ENCODE results near the gene TMEM179.

Gene TMEM179

GRCh38 chr14:104556256-104557021, 48.1 kb downstream of the TMEM179 start:
- DNase-seq (ENCODE audit: low read depth): no peak
- TF ChIP-seq, protein P1, sequence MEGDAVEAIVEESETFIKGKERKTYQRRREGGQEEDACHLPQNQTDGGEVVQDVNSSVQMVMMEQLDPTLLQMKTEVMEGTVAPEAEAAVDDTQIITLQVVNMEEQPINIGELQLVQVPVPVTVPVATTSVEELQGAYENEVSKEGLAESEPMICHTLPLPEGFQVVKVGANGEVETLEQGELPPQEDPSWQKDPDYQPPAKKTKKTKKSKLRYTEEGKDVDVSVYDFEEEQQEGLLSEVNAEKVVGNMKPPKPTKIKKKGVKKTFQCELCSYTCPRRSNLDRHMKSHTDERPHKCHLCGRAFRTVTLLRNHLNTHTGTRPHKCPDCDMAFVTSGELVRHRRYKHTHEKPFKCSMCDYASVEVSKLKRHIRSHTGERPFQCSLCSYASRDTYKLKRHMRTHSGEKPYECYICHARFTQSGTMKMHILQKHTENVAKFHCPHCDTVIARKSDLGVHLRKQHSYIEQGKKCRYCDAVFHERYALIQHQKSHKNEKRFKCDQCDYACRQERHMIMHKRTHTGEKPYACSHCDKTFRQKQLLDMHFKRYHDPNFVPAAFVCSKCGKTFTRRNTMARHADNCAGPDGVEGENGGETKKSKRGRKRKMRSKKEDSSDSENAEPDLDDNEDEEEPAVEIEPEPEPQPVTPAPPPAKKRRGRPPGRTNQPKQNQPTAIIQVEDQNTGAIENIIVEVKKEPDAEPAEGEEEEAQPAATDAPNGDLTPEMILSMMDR (IDR thresholded peaks at IDR 0.05; ENCODE audit: insufficient read depth, low read depth, low read length, missing control alignments): no peak
- H3K4me3 ChIP-seq (ENCODE audit: low read length): no peak overlapping the region

DNA sequence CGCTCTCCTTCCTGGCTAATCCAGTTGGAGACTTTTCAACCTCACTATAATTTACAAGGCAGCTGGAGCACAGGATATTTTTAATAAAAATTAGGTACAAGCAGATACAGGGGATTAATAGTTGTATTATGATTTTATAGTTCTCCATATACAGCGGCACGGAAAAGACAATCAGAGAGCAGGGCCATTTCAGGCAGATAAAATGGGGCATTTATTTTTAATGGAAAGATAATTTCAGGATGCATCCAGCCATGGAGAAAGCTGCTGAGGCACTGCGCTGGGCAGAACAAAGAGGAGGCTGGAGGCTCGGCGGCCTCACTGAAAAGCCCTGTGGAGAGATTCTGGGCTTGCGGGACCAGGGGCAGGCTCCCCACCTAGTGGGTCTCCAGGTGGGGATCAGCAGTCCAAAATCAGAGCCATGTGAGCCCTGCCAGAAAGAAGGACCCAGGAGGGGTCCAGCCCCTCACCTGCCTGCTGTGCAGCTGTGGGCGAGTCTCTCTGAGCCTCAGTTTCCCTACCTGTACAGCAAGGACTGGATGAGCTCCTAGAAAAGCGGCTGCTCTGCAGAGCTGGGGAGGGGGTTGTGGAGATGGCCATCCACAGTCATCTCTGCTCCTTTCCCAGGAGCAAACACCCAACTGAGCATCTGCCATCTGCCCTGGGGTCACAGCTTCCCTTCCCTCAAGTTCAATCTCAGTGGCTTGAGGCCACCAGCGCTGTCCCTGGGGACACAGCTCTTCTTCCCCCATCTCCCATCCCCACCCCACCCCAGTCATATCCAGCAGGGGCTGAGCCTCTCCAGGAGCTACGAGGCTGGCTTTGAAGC, 48.9 kb downstream of the TMEM179 start:
- TF ChIP-seq, protein P1 (IDR thresholded peaks at IDR 0.05; ENCODE audit: insufficient read depth, low read depth, low read length, missing control alignments): no peak
- no peak for DNase-seq (ENCODE audit: low read depth)
- H3K4me3 ChIP-seq (ENCODE audit: low read length): no peak overlapping the region

- H3K4me3 ChIP-seq (ENCODE audit: low read length): no peak overlapping the region
- DNase-seq (ENCODE audit: low read depth): no peak
- TF ChIP-seq, protein P1 (IDR thresholded peaks at IDR 0.05; ENCODE audit: insufficient read depth, low read depth, low read length, missing control alignments): no peak
These were observed 49.8 kb downstream of the TMEM179 start for GRCh38 chr14:104554608-104555429.

GRCh38 chr14:104554088-104554607, 50.4 kb downstream of the TMEM179 start:
- H3K4me3 ChIP-seq (ENCODE audit: low read length): no peak overlapping the region
- TF ChIP-seq, protein P1 (IDR thresholded peaks at IDR 0.05; ENCODE audit: insufficient read depth, low read depth, low read length, missing control alignments): no peak

GRCh38 chr14:104553166-104554087, 51.1 kb downstream of the TMEM179 start:
- TF ChIP-seq, protein P1 (IDR thresholded peaks at IDR 0.05; ENCODE audit: insufficient read depth, low read depth, low read length, missing control alignments): no peak
- DNase-seq (ENCODE audit: low read depth): no peak

More at GRCh38 chr14:104554088-104554607, 50.4 kb downstream of the TMEM179 start:
- DNase-seq (ENCODE audit: low read depth): no peak

More at GRCh38 chr14:104553166-104554087, 51.1 kb downstream of the TMEM179 start:
- no peak overlapping the region for H3K4me3 ChIP-seq (ENCODE audit: low read length)

Data from epithelial cell of esophagus (primary cell).